ENCODE results near the gene DNMT1. TPM values are rescaled to one million over a fixed set of nuclear protein-coding genes. Genes with fewer than 3 reads are reported as not detected.

DNMT1 gene
- polyA plus RNA-seq, 1 donor (not counting 4 experiments of a cell fraction or from before 2014, with no cell fraction given): 52.0 TPM

- Histone ChIP-seq H3K36me3 (ENCODE audit: control insufficient read depth in 2 of 2, extremely low read depth in 1 of 2, insufficient read depth in 2 of 2, low read length in 2 of 2) (peaks cover 37 to 60% of the 10 kb centered on the region in 2 experiments), H3K4me1 (ENCODE audit: control insufficient read depth, extremely low read depth, insufficient read depth, low read length) (no peaks in the 10 kb centered on the region), H2AFZ (ENCODE audit: control insufficient read depth, low read length) (no peak overlapping the region), H3K4me3 (ENCODE audit: control insufficient read depth in 2 of 3, extremely low read depth in 1 of 3, insufficient read depth in 2 of 3, low read depth in 1 of 3, low read length in 3 of 3) (no peak overlapping the region), H3K27me3 (ENCODE audit: control insufficient read depth, extremely low read depth, insufficient read depth, low read length) (no peaks in the 10 kb centered on the region), H3K27ac (ENCODE audit: control insufficient read depth, insufficient read depth, low read length) (no peak overlapping the region), H3K4me2 (ENCODE audit: control insufficient read depth, extremely low read depth, insufficient read depth, low read depth, low read length) (no peak overlapping the region), H3K9me1 (ENCODE audit: control insufficient read depth, extremely low read depth, insufficient read depth, low read length) (no peaks in the 10 kb centered on the region), H3K79me2 (ENCODE audit: control insufficient read depth, insufficient read depth, low read length) (no peaks in the 10 kb centered on the region), H3K9ac (ENCODE audit: control insufficient read depth, extremely low read depth, insufficient read depth, low read length) (no peak overlapping the region), H4K20me1 (ENCODE audit: control insufficient read depth, extremely low read depth, insufficient read depth, low read length) (peaks cover 2% of the 10 kb centered on the region), H3K9me3 (ENCODE audit: control insufficient read depth, low read depth, low read length) (no peaks in the 10 kb centered on the region)
- DNase-seq (ENCODE audit: low read depth, low spot score) (no peak), FAIRE-seq (no peak)
- dilution Hi-C loops (cut with MboI; ENCODE audit: extremely low pct_ligation_motif_present, low sequenced_read_pairs): no loop called here
- TF ChIP-seq EZH2 (IDR thresholded peaks at IDR 0.05; ENCODE audit: low read length) (no peak), CTCF (optimal IDR thresholded peaks at IDR 0.05 in 1 of 3, IDR thresholded peaks at IDR 0.05 in 1 of 3, conservative IDR thresholded peaks at IDR 0.05 in 1 of 3; ENCODE audit: extremely low read depth in 1 of 3, insufficient read depth in 2 of 3, low read length in 3 of 3) (no peak)
These were observed 48.6 kb downstream of the DNMT1 start for GRCh38 chr19:10146142-10146541.

GRCh38 chr19:10145031-10145430, 49.7 kb downstream of the DNMT1 start:
- H3K4me2 ChIP-seq (ENCODE audit: control insufficient read depth, extremely low read depth, insufficient read depth, low read depth, low read length): no peak overlapping the region
- H3K4me3 ChIP-seq (ENCODE audit: control insufficient read depth in 2 of 3, extremely low read depth in 1 of 3, insufficient read depth in 2 of 3, low read depth in 1 of 3, low read length in 3 of 3): no peak overlapping the region
- H3K36me3 ChIP-seq (ENCODE audit: control insufficient read depth in 2 of 2, extremely low read depth in 1 of 2, insufficient read depth in 2 of 2, low read length in 2 of 2): peaks cover 38 to 65% of the 10 kb centered on the region in 2 experiments
- no peak for TF ChIP-seq CTCF (optimal IDR thresholded peaks at IDR 0.05 in 1 of 3, IDR thresholded peaks at IDR 0.05 in 1 of 3, conservative IDR thresholded peaks at IDR 0.05 in 1 of 3; ENCODE audit: extremely low read depth in 1 of 3, insufficient read depth in 2 of 3, low read length in 3 of 3)
- no peak for TF ChIP-seq EZH2 (IDR thresholded peaks at IDR 0.05; ENCODE audit: low read length)
- DNase-seq (ENCODE audit: low read depth, low spot score) (no peak), FAIRE-seq (no peak)
- dilution Hi-C loops (cut with MboI; ENCODE audit: extremely low pct_ligation_motif_present, low sequenced_read_pairs): no loop called here
- H3K9me3 ChIP-seq (ENCODE audit: control insufficient read depth, low read depth, low read length): no peaks in the 10 kb centered on the region
- H2AFZ ChIP-seq (ENCODE audit: control insufficient read depth, low read length): no peak overlapping the region
- no peaks in the 10 kb centered on the region for H3K27me3 ChIP-seq (ENCODE audit: control insufficient read depth, extremely low read depth, insufficient read depth, low read length)
- no peaks in the 10 kb centered on the region for H3K9me1 ChIP-seq (ENCODE audit: control insufficient read depth, extremely low read depth, insufficient read depth, low read length)
- no peaks in the 10 kb centered on the region for H3K79me2 ChIP-seq (ENCODE audit: control insufficient read depth, insufficient read depth, low read length)
- no peaks in the 10 kb centered on the region for H3K4me1 ChIP-seq (ENCODE audit: control insufficient read depth, extremely low read depth, insufficient read depth, low read length)
- H3K27ac ChIP-seq (ENCODE audit: control insufficient read depth, insufficient read depth, low read length): no peak overlapping the region
- peaks cover 2% of the 10 kb centered on the region for H4K20me1 ChIP-seq (ENCODE audit: control insufficient read depth, extremely low read depth, insufficient read depth, low read length)
- H3K9ac ChIP-seq (ENCODE audit: control insufficient read depth, extremely low read depth, insufficient read depth, low read length): no peak overlapping the region
